NCI-H2196 (cell line): ENCODE results near the gene U2AF1.
"Not testable (repeated sequence)": the region's sequence is repeated elsewhere in the genome, so short reads cannot be mapped to it uniquely, and the experiment has no call there.

Experiments used
- DNase-seq: peaks from one replicate; lab custom pipeline; 2025; ENCODE audit not compliant: unreplicated experiment; lab: John Stamatoyannopoulos, UW

Gene U2AF1

GRCh38 chr21:43106965-43107793 lies at the start of gene U2AF1:
Gene U2AF1, minus strand, starts transcription at chr21:43107570. Its CDS starts 76 bp downstream, at chr21:43107494.
- DNase-seq, result not testable (repeated sequence)

- not testable (repeated sequence) for DNase-seq
Observed at GRCh38 chr21:43153601-43154000, 46.2 kb upstream of the U2AF1 start.

GRCh38 chr21:43149344-43149743 lies 42.0 kb upstream of the U2AF1 start:
- not testable (repeated sequence) for DNase-seq

- DNase-seq, result not testable (repeated sequence)
Observed at GRCh38 chr21:43147999-43148398, 40.6 kb upstream of the U2AF1 start.

- DNase-seq, result not testable (repeated sequence)
Observed at GRCh38 chr21:43146637-43147036, 39.3 kb upstream of the U2AF1 start.

GRCh38 chr21:43141407-43141806 lies 34.0 kb upstream of the U2AF1 start:
- DNase-seq, result not testable (repeated sequence)

GRCh38 chr21:43138944-43139343 lies 31.6 kb upstream of the U2AF1 start:
- DNase-seq, result not testable (repeated sequence)

GRCh38 chr21:43134520-43134919 lies 27.1 kb upstream of the U2AF1 start:
- DNase-seq, result not testable (repeated sequence)

- DNase-seq, result not testable (repeated sequence)
Observed at GRCh38 chr21:43130094-43130493, 22.7 kb upstream of the U2AF1 start.

- not testable (repeated sequence) for DNase-seq
Observed at GRCh38 chr21:43115956-43116355, 8.6 kb upstream of the U2AF1 start.

GRCh38 chr21:43114483-43114882 lies 7.1 kb upstream of the U2AF1 start:
- not testable (repeated sequence) for DNase-seq

GRCh38 chr21:43109006-43109405 lies 1.6 kb upstream of the U2AF1 start:
- DNase-seq, result not testable (repeated sequence)

GRCh38 chr21:43108177-43108576 lies 807 bp upstream of the U2AF1 start:
- not testable (repeated sequence) for DNase-seq

- DNase-seq, result not testable (repeated sequence)
Observed at GRCh38 chr21:43107794-43108137, 396 bp upstream of the U2AF1 start.

GRCh38 chr21:43104642-43105041 lies 2.7 kb downstream of the U2AF1 start:
- not testable (repeated sequence) for DNase-seq

GRCh38 chr21:43102281-43102680 lies 5.1 kb downstream of the U2AF1 start:
- DNase-seq, result not testable (repeated sequence)

- DNase-seq, result not testable (repeated sequence)
Observed at GRCh38 chr21:43101676-43102075, 5.7 kb downstream of the U2AF1 start.

- not testable (repeated sequence) for DNase-seq
Observed at GRCh38 chr21:43101000-43101399, 6.4 kb downstream of the U2AF1 start.

- not testable (repeated sequence) for DNase-seq
Observed at GRCh38 chr21:43091979-43092614, 15.3 kb downstream of the U2AF1 start.

GRCh38 chr21:43090947-43091346 lies 16.4 kb downstream of the U2AF1 start:
- not testable (repeated sequence) for DNase-seq

- DNase-seq, result not testable (repeated sequence)
Observed at GRCh38 chr21:43089463-43089862, 17.9 kb downstream of the U2AF1 start.
